Kidney (tissue), 14 donors: ENCODE results near the gene TRIP6. TPM values are rescaled to one million over a fixed set of nuclear protein-coding genes. Genes with fewer than 3 reads are reported as not detected.
A peak's percentile ranks its signal among the peaks of the same experiment; 100 is the strongest.
"Not testable (repeated sequence)": the region's sequence is repeated elsewhere in the genome, so short reads cannot be mapped to it uniquely, and the experiment has no call there.

Experiments used
- DNase-seq, 5 donors: peaks; one replicate each; pipeline ENCODE4 v3.0.0-alpha.2; 2013 to 2020
- FAIRE-seq: peaks from 2 replicates; lab custom pipeline; 2012; peaks lifted over from hg19 to GRCh38; lab: Jason Lieb, UNC
- H3K27ac ChIP-seq, 2 donors: one replicate each; pipeline ENCODE4 v1.7.0; 2013; ENCODE audit warnings: low read depth in 2 of 2, low read length in 2 of 2, inconsistent platforms in 1 of 2
- H3K27me3 ChIP-seq: one replicate; pipeline ENCODE4 v1.7.1; 2013; ENCODE audit warnings: low read length, inconsistent platforms; ENCODE audit not compliant: control insufficient read depth, insufficient read depth
- H3K36me3 ChIP-seq, 3 donors: one replicate each; pipeline versions ENCODE4 v1.7.0 to v1.7.1; 2013; ENCODE audit warnings: low read length in 3 of 3, control low read depth in 1 of 3, inconsistent platforms in 1 of 3; ENCODE audit not compliant: insufficient read depth in 3 of 3, control insufficient read depth in 2 of 3
- H3K4me1 ChIP-seq, 3 donors: one replicate each; pipeline versions ENCODE4 v1.7.0 to v1.7.1; 2013; ENCODE audit warnings: low read length in 3 of 3, inconsistent platforms in 1 of 3, low read depth in 1 of 3; ENCODE audit not compliant: control insufficient read depth in 2 of 3, insufficient read depth in 2 of 3
- H3K4me3 ChIP-seq, 3 donors: one replicate each; pipeline versions ENCODE4 v1.7.0 to v1.8.1; 2013; ENCODE audit warnings: low read length in 3 of 3, control low read depth in 1 of 3, inconsistent platforms in 1 of 3
- H3K9ac ChIP-seq, 3 donors: one replicate each; pipeline versions ENCODE4 v1.7.0 to v1.7.1; 2013; ENCODE audit warnings: low read length in 3 of 3, control low read depth in 1 of 3, inconsistent platforms in 1 of 3
- H3K9me3 ChIP-seq, 3 donors: one replicate each; pipeline versions ENCODE4 v1.7.0 to v1.7.1; 2013; ENCODE audit warnings: low read length in 3 of 3, control low read depth in 1 of 3, inconsistent platforms in 1 of 3; ENCODE audit not compliant: control insufficient read depth in 2 of 3, insufficient read depth in 1 of 3
- CTCF ChIP-seq: IDR thresholded peaks from 3 replicates; pipeline ENCODE4 v1.5.1; 2012; ENCODE audit warnings: mild to moderate bottlenecking, moderate library complexity, borderline replicate concordance; ENCODE audit not compliant: insufficient read depth; ENCODE audit errors: extremely low read depth
- intact Hi-C: fragments of 100-400 bp; cut with DNase I; formaldehyde crosslinking; loops from one replicate; pipeline ENCODE4 v1.11.1; 2022
- polyA plus RNA-seq: library from polyadenylated mRNA; stranded (reverse); fragments of 350-450 nt; fragmentation: Illumina TruSeq; extraction: RNeasy Lipid Tissue Mini Kit (QIAGEN cat#74804); gene quantifications from one replicate; pipeline ENCODE4 v1.2.3, GENCODE V29; 2014; ENCODE audit warnings: low read depth, low replicate concordance; ENCODE audit not compliant: insufficient read depth
- total RNA-seq: library from RNA; stranded (reverse); fragmentation: NEBNext Ultra II Directional; extraction: Animal tissue kit (Norgen Biotek cat#: 25700); gene quantifications from one replicate; pipeline ENCODE4 v1.2.1, GENCODE V29; 2021
- donor health status: control.
- donor health status: control.
- donor health status: control.
- donor health status: control.
- donor health status: control.
- donor health status: DM: yes; HTN: yes; CAD: no.
- donor health status: Normal renal cell carcinoma (clear cell type).

TRIP6 gene
- total and polyA plus RNA-seq, 2 donors from 2014 or later, result 74.4 to 92.6 TPM

- no peaks in the 10 kb centered on the region for H3K9me3 ChIP-seq
- no peak overlapping the region for H3K4me3 ChIP-seq
- no peak overlapping the region for H3K27ac ChIP-seq
- H3K27me3 ChIP-seq, result no peaks in the 10 kb centered on the region
- peak in 1 of 5 donors; percentile 3 for DNase-seq
- H3K9ac ChIP-seq, result no peak overlapping the region
- no peaks in the 10 kb centered on the region for H3K4me1 ChIP-seq
- FAIRE-seq, result no peak
- H3K36me3 ChIP-seq, result no peaks in the 10 kb centered on the region
- no peak for TF ChIP-seq CTCF
- intact Hi-C loops, result no loop called here
These were observed 44.3 kb downstream of the TRIP6 start for GRCh38 chr7:100911484-100911883.

- intact Hi-C loops, result no loop called here
- no peak overlapping the region for H3K9ac ChIP-seq
- FAIRE-seq, result no peak
These were observed 47.2 kb downstream of the TRIP6 start for GRCh38 chr7:100914208-100914878.

GRCh38 chr7:100914879-100915447 is 47.8 kb downstream of the TRIP6 start:
- FAIRE-seq, result no peak
- TF ChIP-seq CTCF, result no peak
- H3K36me3 ChIP-seq, result no peaks in the 10 kb centered on the region
- no peaks in the 10 kb centered on the region for H3K9me3 ChIP-seq
- H3K27me3 ChIP-seq, result no peaks in the 10 kb centered on the region
- no peaks in the 10 kb centered on the region for H3K4me1 ChIP-seq
- H3K4me3 ChIP-seq, result no peak overlapping the region
- peak in 1 of 5 donors; percentile 18 for DNase-seq
- no peak overlapping the region for H3K27ac ChIP-seq
- H3K9ac ChIP-seq, result no peak overlapping the region
- intact Hi-C loops, result no loop called here

More at GRCh38 chr7:100914208-100914878, 47.2 kb downstream of the TRIP6 start:
- Histone ChIP-seq H3K27ac (no peak overlapping the region), H3K4me1 (no peaks in the 10 kb centered on the region), H3K36me3 (no peaks in the 10 kb centered on the region), H3K27me3 (no peaks in the 10 kb centered on the region), H3K4me3 (no peak overlapping the region), H3K9me3 (no peaks in the 10 kb centered on the region)
- peak in 1 of 5 donors; percentile 8 for DNase-seq
- TF ChIP-seq CTCF, result no peak

GRCh38 chr7:100919335-100919734 is 52.1 kb downstream of the TRIP6 start:
- H3K36me3 ChIP-seq, intact Hi-C loops, H3K4me1 ChIP-seq, H3K27me3 ChIP-seq, DNase-seq, H3K4me3 ChIP-seq, H3K27ac ChIP-seq, FAIRE-seq, H3K9ac ChIP-seq, H3K9me3 ChIP-seq: not testable (repeated sequence)

- H3K9me3 ChIP-seq, FAIRE-seq, intact Hi-C loops, H3K27ac ChIP-seq, H3K27me3 ChIP-seq, H3K9ac ChIP-seq, DNase-seq, H3K36me3 ChIP-seq, H3K4me3 ChIP-seq, H3K4me1 ChIP-seq: not testable (repeated sequence)
These were observed 52.7 kb downstream of the TRIP6 start for GRCh38 chr7:100919779-100920437.
